Parathyroid adenoma (tissue), 2 donors: ENCODE measurements around the gene ZNF276.

Experiments used
- H2AFZ ChIP-seq: fragments of 300-600 bp; sonication (generic); one replicate; pipeline ENCODE4 v1.7.0; 2017; ENCODE audit warnings: antibody characterized with exemption, mild to moderate bottlenecking
- H3K27ac ChIP-seq: fragments of 300-600 bp; sonication (generic); one replicate; pipeline ENCODE4 v1.7.0; 2017
- H3K27me3 ChIP-seq: fragments of 300-600 bp; sonication (generic); one replicate; pipeline ENCODE4 v1.7.0; 2017; ENCODE audit warnings: low read length; ENCODE audit not compliant: control insufficient read depth, insufficient read depth
- H3K36me3 ChIP-seq: fragments of 300-600 bp; sonication (generic); one replicate; pipeline ENCODE4 v1.7.0; 2017; ENCODE audit warnings: low read length; ENCODE audit not compliant: control insufficient read depth, insufficient read depth
- H3K4me1 ChIP-seq: fragments of 300-600 bp; sonication (generic); one replicate; pipeline ENCODE4 v1.7.0; 2017; ENCODE audit warnings: control low read depth
- H3K4me2 ChIP-seq: fragments of 300-600 bp; sonication (generic); one replicate; pipeline ENCODE4 v1.7.0; 2017; ENCODE audit warnings: low read length
- H3K4me3 ChIP-seq: fragments of 300-600 bp; sonication (generic); one replicate; pipeline ENCODE4 v1.7.0; 2017; ENCODE audit warnings: low read depth, low read length
- H3K79me2 ChIP-seq: fragments of 300-600 bp; sonication (generic); one replicate; pipeline ENCODE4 v1.7.0; 2017; ENCODE audit warnings: control low read depth
- H3K9ac ChIP-seq: fragments of 300-600 bp; sonication (generic); one replicate; pipeline ENCODE4 v1.7.0; 2017; ENCODE audit warnings: mild to moderate bottlenecking
- H3K9me3 ChIP-seq: fragments of 300-600 bp; sonication (generic); one replicate; pipeline ENCODE4 v1.7.0; 2017; ENCODE audit warnings: low read length; ENCODE audit not compliant: control insufficient read depth
- TF ChIP-seq, protein P1 (sequence below): fragments of 300-600 bp; sonication (generic); IDR thresholded peaks from one replicate; pipeline ENCODE4 v1.7.0; 2017; ENCODE audit warnings: antibody characterized with exemption, mild to moderate bottlenecking
- donor health status: primary hyperparathyroidism.

ZNF276 gene

GRCh38 chr16:89712274-89712781 is 9.0 kb upstream of the ZNF276 start:
- Histone ChIP-seq H3K9ac (no peak overlapping the region), H3K36me3 (no peaks in the 10 kb centered on the region), H3K79me2 (no peaks in the 10 kb centered on the region), H2AFZ (no peak overlapping the region), H3K27ac (no peak overlapping the region), H3K4me1 (no peaks in the 10 kb centered on the region), H3K27me3 (no peaks in the 10 kb centered on the region), H3K9me3 (no peaks in the 10 kb centered on the region), H3K4me3 (no peak overlapping the region), H3K4me2 (no peak overlapping the region)
- TF ChIP-seq, protein P1, sequence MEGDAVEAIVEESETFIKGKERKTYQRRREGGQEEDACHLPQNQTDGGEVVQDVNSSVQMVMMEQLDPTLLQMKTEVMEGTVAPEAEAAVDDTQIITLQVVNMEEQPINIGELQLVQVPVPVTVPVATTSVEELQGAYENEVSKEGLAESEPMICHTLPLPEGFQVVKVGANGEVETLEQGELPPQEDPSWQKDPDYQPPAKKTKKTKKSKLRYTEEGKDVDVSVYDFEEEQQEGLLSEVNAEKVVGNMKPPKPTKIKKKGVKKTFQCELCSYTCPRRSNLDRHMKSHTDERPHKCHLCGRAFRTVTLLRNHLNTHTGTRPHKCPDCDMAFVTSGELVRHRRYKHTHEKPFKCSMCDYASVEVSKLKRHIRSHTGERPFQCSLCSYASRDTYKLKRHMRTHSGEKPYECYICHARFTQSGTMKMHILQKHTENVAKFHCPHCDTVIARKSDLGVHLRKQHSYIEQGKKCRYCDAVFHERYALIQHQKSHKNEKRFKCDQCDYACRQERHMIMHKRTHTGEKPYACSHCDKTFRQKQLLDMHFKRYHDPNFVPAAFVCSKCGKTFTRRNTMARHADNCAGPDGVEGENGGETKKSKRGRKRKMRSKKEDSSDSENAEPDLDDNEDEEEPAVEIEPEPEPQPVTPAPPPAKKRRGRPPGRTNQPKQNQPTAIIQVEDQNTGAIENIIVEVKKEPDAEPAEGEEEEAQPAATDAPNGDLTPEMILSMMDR, result no peak

GRCh38 chr16:89716493-89716892 is 4.8 kb upstream of the ZNF276 start:
- H3K9ac ChIP-seq, result no peak overlapping the region
- H3K9me3 ChIP-seq, result no peaks in the 10 kb centered on the region
- no peaks in the 10 kb centered on the region for H3K4me1 ChIP-seq
- TF ChIP-seq, protein P1, result no peak
- no peak overlapping the region for H3K27ac ChIP-seq
- no peak overlapping the region for H2AFZ ChIP-seq
- no peak overlapping the region for H3K4me3 ChIP-seq
- H3K36me3 ChIP-seq, result no peaks in the 10 kb centered on the region
- peaks cover 13% of the 10 kb centered on the region for H3K79me2 ChIP-seq
- no peaks in the 10 kb centered on the region for H3K27me3 ChIP-seq
- no peak overlapping the region for H3K4me2 ChIP-seq

GRCh38 chr16:89716916-89717687 is 4.2 kb upstream of the ZNF276 start:
- H2AFZ ChIP-seq, result no peak overlapping the region
- no peaks in the 10 kb centered on the region for H3K9me3 ChIP-seq
- no peaks in the 10 kb centered on the region for H3K4me1 ChIP-seq
- no peaks in the 10 kb centered on the region for H3K27me3 ChIP-seq
- peaks cover 13% of the 10 kb centered on the region for H3K79me2 ChIP-seq
- H3K4me2 ChIP-seq, result no peak overlapping the region
- H3K27ac ChIP-seq, result no peak overlapping the region
- H3K36me3 ChIP-seq, result no peaks in the 10 kb centered on the region
- no peak overlapping the region for H3K9ac ChIP-seq
- no peak overlapping the region for H3K4me3 ChIP-seq
- TF ChIP-seq, protein P1, result no peak

- Histone ChIP-seq H3K36me3 (no peaks in the 10 kb centered on the region), H3K9ac (no peak overlapping the region), H3K27me3 (no peaks in the 10 kb centered on the region), H3K79me2 (peaks cover 13% of the 10 kb centered on the region), H3K27ac (no peak overlapping the region), H3K4me1 (no peaks in the 10 kb centered on the region), H2AFZ (no peak overlapping the region), H3K4me2 (no peak overlapping the region), H3K4me3 (no peak overlapping the region), H3K9me3 (no peaks in the 10 kb centered on the region)
- TF ChIP-seq, protein P1, result no peak
These were observed 3.4 kb upstream of the ZNF276 start for GRCh38 chr16:89717688-89718505.
